ENCODE data around the gene HIC2.
"Not testable (repeated sequence)": the region's sequence is repeated elsewhere in the genome, so short reads cannot be mapped to it uniquely, and the experiment has no call there.

Gene HIC2, protein sequence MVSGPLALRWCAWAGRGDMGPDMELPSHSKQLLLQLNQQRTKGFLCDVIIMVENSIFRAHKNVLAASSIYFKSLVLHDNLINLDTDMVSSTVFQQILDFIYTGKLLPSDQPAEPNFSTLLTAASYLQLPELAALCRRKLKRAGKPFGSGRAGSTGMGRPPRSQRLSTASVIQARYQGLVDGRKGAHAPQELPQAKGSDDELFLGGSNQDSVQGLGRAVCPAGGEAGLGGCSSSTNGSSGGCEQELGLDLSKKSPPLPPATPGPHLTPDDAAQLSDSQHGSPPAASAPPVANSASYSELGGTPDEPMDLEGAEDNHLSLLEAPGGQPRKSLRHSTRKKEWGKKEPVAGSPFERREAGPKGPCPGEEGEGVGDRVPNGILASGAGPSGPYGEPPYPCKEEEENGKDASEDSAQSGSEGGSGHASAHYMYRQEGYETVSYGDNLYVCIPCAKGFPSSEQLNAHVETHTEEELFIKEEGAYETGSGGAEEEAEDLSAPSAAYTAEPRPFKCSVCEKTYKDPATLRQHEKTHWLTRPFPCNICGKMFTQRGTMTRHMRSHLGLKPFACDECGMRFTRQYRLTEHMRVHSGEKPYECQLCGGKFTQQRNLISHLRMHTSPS

DNA sequence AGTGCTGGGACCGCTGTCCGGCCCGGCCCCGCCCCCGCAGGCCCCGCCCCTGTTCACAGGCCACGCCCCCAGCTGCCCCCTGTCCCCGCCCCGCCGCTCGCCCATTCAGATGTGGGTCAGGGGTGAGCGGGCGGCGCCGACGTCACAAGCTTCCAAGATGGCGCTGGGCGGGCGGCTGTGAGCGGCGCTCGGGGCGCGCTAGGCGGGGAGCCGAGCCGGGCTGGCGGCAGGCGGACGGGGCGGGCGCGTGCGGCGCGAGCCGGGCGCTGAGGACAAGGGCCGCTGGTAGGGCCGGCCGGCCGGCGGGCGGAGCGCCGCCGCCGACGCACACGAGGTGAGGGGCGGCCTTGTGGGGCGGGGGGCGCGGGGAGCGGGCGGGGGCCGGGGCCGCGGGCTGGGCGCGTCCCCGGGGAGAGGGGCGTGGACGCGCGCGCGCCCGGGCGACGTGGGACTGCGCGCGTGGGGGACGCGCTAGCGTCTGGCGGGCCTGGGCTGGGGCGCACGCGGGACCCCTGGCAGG, at the start of gene HIC2:
TSS of gene HIC2 (plus strand) at position 145 of the 520 bp plus-strand sequence. CDS start 25,461 bp downstream, outside the sequence.
- DNase-seq: not testable (repeated sequence)

DNA sequence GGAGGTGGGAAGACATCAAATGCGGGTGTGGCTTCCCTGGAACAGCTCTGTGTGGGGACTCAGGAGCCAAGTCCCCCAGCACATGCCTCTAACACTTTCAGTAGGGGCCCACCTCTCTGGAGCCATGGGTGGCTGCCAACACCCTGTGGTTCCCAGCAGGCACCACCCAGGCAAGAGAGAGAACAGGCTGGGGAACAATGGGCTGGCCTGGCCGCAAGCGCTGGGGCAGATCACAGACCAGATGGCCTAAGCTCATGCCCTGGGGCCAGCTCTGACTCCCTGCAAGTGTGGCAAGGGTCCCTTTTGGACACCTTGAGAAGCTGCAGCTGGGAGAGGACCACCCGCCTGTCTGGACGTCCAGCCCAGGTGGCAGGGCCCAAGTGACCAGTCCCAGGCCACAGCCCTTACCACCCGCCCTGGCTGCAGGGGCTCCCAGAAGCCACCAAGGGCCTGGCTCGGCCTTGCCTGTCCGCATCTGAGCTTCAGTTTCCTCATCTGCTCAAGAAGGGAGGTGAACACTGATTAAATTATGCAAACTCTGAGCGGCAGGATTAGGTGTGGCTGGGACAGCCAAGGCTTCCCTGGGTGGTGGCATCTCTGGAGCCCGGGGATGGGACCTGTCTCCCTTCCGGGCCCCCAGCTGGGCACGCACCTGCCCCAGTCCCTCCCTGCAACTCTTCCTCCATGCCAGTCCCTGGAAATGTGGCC, 48.4 kb upstream of the HIC2 start:
- not testable (repeated sequence) for DNase-seq

- not testable (repeated sequence) for DNase-seq
These were observed 41.3 kb upstream of the HIC2 start for GRCh38 chr22:21375880-21376279.

- not testable (repeated sequence) for DNase-seq
These were observed 33.3 kb upstream of the HIC2 start, which contains the start of gene RIMBP3B for GRCh38 chr22:21383701-21384467. RIMBP3B (plus strand) TSS chr22:21383751; CDS start chr22:21383859, 108 bp downstream.

- not testable (repeated sequence) for DNase-seq
These were observed 32.5 kb upstream of the HIC2 start for GRCh38 chr22:21384468-21385357.

DNA sequence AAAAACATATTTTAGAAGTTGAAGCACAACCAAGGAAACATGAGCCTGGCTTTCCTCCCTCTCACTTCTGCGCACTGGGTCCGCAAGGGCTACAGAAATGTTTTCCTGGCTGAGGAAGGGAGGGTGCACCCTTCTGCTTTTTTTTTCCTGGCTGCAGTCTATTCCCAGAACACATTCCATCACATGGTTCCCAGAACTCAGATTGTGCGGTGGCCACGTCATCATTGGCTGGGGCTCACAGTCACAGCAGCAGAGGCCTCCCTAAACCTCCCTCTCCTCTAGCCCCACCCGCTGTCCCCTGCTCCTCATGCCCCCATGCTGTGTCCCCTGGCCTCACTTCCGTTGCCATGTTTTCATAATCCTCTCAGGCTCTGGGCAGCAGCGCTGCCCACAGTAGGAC, 27.7 kb upstream of the HIC2 start:
- not testable (repeated sequence) for DNase-seq

DNA sequence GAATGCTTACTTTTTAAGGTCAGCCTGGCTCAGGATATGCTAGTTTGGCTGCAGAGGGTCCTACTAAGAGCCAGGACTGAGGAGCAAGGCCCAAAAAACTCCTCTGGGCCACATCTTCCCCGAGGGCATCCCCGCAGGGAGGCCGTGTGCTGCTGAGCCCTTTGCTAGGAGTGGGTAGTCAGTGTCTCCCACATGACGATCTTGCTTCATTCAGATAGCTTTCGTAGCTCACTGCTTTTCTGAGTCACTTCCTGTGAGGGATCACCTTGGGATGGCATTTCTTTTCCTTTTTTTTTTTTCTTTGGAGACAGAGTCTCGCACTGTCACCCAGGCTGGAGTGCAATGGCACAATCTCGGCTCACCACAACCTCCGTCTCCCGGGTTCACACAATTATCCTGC, 27.2 kb upstream of the HIC2 start:
- not testable (repeated sequence) for DNase-seq

DNA sequence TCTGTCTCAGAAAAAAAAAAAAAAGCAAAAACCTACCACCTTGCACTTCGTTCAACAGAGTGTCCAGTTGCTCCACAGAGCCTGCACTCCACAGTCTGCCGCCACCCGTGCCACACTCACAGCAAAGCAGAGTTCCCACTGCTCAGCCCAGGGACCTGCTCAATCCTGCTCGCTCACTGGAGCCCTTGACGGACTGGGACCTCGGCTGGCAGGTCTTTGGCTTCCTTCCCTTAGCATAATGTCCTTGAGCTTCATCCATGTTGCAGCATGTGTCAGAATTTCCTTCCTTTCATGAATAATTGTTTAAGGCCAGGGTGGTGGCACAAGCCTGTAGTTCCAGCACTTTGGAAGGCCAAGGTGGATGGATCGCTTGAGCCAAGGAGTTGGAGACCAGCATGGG, 22.6 kb upstream of the HIC2 start:
- not testable (repeated sequence) for DNase-seq

DNA sequence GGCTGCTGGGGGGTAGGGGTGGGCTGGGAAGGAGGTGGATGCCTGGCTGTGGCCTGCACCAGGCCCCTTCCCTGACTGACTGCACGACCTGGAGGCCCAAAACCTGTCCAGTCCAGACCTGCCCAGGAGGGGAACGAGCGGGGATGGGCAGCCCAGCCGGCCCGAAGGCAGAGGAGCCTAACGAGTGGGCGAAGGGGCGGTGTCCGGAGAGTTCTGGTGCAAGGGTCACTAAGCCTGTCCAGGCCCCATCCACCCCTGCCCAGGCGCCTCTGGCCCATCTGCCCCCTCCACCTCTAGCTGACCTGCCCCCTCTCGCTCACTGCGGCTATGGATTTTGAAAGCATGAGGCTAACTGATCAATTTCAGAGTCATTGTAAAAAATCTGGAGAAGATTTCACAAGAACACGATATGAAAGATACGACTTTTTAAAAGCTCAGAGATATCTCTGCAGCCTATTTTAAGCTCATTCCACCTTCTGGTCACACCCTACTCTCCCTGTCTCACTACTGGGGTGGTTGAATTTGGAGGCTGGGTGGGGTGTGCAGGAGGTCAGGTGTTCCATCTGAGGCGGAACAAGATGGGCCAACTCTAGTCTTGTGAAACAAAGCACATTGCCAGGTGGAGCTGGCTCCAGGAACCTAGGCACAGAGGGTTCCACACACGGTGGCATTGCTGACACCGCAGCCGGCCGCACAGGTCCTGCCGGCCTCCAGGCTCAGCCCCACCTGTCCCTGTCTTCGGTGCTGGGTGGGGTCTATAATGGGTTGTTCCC, 15.8 kb upstream of the HIC2 start:
- DNase-seq: not testable (repeated sequence)

DNA sequence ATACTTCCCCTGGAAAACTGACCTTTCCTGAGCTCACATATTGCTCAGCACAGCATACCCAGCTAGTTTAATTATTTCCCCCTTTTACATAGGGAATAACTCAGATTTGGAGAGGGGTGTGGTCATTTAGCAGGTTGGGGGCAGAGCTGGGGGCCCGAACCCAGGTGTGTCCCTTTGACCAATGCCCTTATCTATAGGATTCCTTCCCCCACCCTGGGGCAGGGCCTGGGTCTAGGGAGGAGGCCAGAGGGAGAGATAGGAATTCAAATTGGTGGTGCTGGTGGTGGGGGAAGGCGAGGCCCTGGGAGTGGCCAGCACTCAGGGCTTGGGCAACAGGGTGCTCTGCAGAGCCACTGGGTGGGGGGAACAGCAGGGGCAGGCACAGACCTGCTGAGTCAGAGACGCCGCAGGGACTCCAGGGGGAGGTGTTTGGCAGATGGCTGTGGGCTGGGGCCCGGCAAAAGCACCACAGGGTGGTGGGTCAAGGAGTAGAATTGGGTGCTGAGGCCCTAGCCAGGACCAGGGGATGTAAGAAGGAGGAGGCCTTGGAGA, 14.3 kb upstream of the HIC2 start:
- not testable (repeated sequence) for DNase-seq

DNA sequence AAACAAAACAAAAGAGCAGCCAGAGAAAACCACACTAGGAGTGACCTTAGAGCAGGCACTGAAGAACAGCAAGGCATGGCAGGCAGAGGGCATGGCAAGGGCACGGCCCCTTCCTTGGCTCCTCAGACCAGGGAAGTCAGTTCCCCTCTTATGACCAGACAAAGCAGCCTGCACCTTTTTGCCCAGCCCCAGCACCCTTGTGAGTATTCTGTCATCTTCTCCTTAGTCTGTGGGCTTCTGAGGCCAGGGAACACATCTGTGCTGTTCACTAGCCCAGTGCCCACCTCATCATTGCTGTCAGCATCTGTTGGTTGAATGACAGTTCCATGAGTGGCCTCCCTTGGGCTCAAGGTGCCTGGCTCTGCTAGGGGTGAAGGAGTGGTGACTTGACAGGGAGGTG, 10.0 kb upstream of the HIC2 start:
- DNase-seq: not testable (repeated sequence)

- not testable (repeated sequence) for DNase-seq
These were observed 9.4 kb upstream of the HIC2 start for GRCh38 chr22:21407792-21408191.

GRCh38 chr22:21416375-21416774, 796 bp upstream of the HIC2 start:
- DNase-seq: not testable (repeated sequence)

DNA sequence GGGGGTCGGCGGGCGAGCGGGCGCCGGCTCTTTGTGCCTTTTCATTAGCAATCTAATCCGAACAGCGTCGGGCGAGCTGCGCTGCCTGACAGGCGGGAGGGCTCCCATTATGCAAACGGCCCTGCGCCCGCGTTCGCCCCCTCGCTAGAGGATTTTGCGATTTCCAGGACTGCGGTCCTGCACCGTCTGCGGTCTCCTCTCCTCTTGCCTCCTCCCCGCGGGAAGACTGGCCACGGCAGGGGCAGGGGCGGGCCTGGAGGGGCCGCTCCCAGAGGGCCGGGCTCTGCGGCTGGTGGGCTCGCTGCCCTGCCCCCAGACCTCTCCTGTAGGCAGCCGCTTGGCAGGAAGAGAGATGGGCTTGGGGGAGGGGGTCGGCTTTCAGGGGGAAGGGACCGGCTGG, 682 bp downstream of the HIC2 start:
- DNase-seq: not testable (repeated sequence)

- DNase-seq: not testable (repeated sequence)
These were observed 1.9 kb downstream of the HIC2 start for GRCh38 chr22:21418974-21419638.

DNA sequence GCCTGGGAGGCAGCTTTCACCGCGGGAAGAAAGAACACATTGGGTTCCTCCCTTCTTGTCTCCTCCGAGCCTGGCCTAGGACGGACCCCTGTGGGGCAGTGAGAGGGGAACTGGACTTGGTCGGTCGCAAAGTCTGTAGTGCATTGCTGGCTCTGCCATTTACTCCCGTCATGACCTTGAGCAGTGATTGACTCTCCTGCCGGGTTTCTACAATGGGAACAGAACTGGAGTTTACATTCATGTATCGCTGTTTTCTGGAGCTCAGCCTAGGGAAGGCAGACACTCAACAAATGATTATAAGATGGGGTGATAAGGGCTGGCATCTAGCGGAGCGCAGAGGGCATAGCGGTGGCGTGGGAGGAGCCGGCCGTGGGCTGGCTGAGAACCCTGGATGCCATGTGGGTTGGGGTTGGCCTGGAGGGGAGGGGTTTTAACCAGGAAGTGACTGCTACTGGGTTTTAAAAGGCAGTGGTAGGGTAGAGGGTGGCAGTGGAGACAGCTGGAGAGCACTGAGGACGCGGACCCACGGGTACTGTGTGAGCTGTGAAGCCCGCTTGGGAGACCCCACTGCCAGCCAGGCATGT, 3.1 kb downstream of the HIC2 start:
- not testable (repeated sequence) for DNase-seq

DNA sequence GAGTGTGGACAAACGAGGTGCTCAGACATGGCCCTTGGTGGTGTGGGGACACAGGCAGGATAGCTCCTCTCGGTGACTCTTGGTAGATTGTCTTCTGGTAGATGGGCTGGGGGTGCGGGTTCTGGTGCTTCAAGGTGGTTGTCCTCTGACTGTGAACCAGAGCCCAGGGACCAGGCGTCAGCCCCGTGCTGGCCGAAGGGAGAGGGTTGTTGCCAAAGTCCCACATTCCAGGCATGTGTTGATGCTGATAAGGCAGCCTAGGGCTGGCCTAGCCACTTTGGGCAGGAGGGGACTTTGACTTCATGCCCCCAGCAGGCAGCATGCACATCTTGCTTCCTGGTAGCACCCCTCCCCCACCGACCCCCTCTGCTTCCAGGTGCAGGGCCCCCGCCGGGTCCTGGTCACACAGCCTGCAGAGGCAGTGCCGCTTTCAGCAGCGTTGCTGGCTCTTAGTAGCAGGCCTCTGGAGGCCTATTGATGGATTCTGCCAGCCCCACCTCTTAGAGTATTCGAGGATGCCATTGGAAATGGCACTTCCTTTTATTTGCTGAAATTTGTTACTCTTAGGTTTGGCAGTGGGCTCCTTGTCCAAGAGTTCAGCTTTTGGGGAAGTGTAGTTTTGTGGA, 7.0 kb downstream of the HIC2 start:
- not testable (repeated sequence) for DNase-seq

GRCh38 chr22:21434378-21435233, 17.4 kb downstream of the HIC2 start:
- not testable (repeated sequence) for DNase-seq
